HCT116 (cell line): ENCODE measurements around the gene DDN. TPM values are rescaled to one million over a fixed set of nuclear protein-coding genes. Genes with fewer than 3 reads are reported as not detected.

Experiments
- ATAC-seq: fragments of 200-7000 bp; cut with Tn5 transposase; 2 replicates; pipeline ENCODE4 v1.9.1; 2020; ENCODE audit warnings: mild to moderate bottlenecking, moderate library complexity
- BruUV-seq: library from RNA; stranded (reverse); fragments of 400-500 nt; replicated peaks from 2 replicates; lab custom pipeline; 2021; lab: Mats Ljungman, UMichigan
- CTCF ChIA-PET: fragments of 300-600 bp; sonication (Branson Sonifier 250); formaldehyde crosslinking; loops from one replicate; lab custom pipeline; 2021; ENCODE audit warnings: antibody characterized with exemption; lab: Charles Lee
- POLR2A ChIA-PET: fragments of 300-600, 350-600 bp; sonication (Branson Sonifier 250); formaldehyde crosslinking; loops from one replicate; lab custom pipeline; 2021; ENCODE audit warnings: antibody characterized with exemption; lab: Charles Lee
- RAD21 ChIA-PET, 2 experiments: fragments of 300-600 bp; sonication (Branson Sonifier 250); formaldehyde crosslinking; loops; one replicate each; lab custom pipeline; 2023; ENCODE audit warnings: low total read pairs in 2 of 2; ENCODE audit not compliant: uncharacterized antibody in 2 of 2, unreplicated experiment in 2 of 2, low non-redundant PET in 1 of 2; lab: Charles Lee
- DNase-seq: peaks from one replicate; pipeline ENCODE4 v3.0.0-alpha.2; 2010; ENCODE audit warnings: low read depth, low spot score
- H2AFZ ChIP-seq: fragments of 200-600 bp; shearing (Covaris generic), sonication (generic); 2 replicates; pipeline ENCODE4 v1.6.1; 2017; ENCODE audit warnings: low read depth, mixed run types, mixed read lengths, antibody characterized with exemption, low read length; ENCODE audit not compliant: poor library complexity, severe bottlenecking
- H3K27ac ChIP-seq: 2 replicates; pipeline ENCODE4 v1.5.1; 2012; ENCODE audit warnings: low read depth, low read length
- H3K27me3 ChIP-seq: fragments of 200-600 bp; sonication (generic); 2 replicates; pipeline ENCODE4 v1.6.1; 2016; ENCODE audit warnings: mixed run types, low read length, mixed read lengths; ENCODE audit not compliant: insufficient read depth
- H3K36me3 ChIP-seq, 2 experiments: fragments of 200-500 bp in 1 of 2; fragments of 200-600 bp in 1 of 2; sonication (Bioruptor generic) in 1 of 2; sonication (generic) in 1 of 2; 2 replicates each; pipeline versions ENCODE4 v1.5.1 to v1.6.1; 2014 to 2016; ENCODE audit warnings: low read length in 2 of 2, inconsistent platforms in 1 of 2, mixed read lengths in 1 of 2, mixed run types in 1 of 2; ENCODE audit not compliant: insufficient read depth in 2 of 2, control insufficient read depth in 1 of 2
- H3K4me1 ChIP-seq, 2 experiments: fragments of 200-600 bp in 1 of 2; sonication (generic) in 1 of 2; 2 replicates each; pipeline versions ENCODE4 v1.5.1 to v1.6.1; 2012 to 2017; ENCODE audit warnings: low read length in 2 of 2, inconsistent platforms in 1 of 2, mild to moderate bottlenecking in 1 of 2, mixed read lengths in 1 of 2, mixed run types in 1 of 2, moderate library complexity in 1 of 2; ENCODE audit not compliant: insufficient read depth in 2 of 2, control insufficient read depth in 1 of 2
- H3K4me2 ChIP-seq: fragments of 200-600 bp; sonication (generic); 2 replicates; pipeline ENCODE4 v1.6.1; 2017; ENCODE audit warnings: mixed run types, low read length, mixed read lengths
- H3K4me3 ChIP-seq, 2 experiments: fragments of 200-600 bp in 1 of 2; sonication (generic) in 1 of 2; replicated peaks in 1 of 2; 2 replicates each; pipeline ENCODE4 v1.5.1; 2011 to 2016; ENCODE audit warnings: low read length in 2 of 2, control low read depth in 1 of 2, low read depth in 1 of 2, mild to moderate bottlenecking in 1 of 2, mixed read lengths in 1 of 2, mixed run types in 1 of 2
- H3K79me2 ChIP-seq: fragments of 200-600 bp; sonication (generic); 2 replicates; pipeline ENCODE4 v1.6.1; 2017; ENCODE audit warnings: mild to moderate bottlenecking, mixed run types, low read length, moderate library complexity, mixed read lengths; ENCODE audit not compliant: insufficient read depth
- H3K9ac ChIP-seq: fragments of 200-600 bp; sonication (generic); 2 replicates; pipeline ENCODE4 v1.6.1; 2016; ENCODE audit warnings: low read length, mixed read lengths
- H3K9me2 ChIP-seq: fragments of 200-600 bp; sonication (generic), shearing (Covaris generic); 2 replicates; pipeline ENCODE4 v1.6.1; 2017; ENCODE audit warnings: mixed run types, mild to moderate bottlenecking, moderate library complexity; ENCODE audit not compliant: insufficient read depth
- H3K9me3 ChIP-seq, 2 experiments: fragments of 200-500 bp in 1 of 2; fragments of 200-600 bp in 1 of 2; sonication (Bioruptor generic) in 1 of 2; sonication (generic) in 1 of 2; 2 replicates each; pipeline ENCODE4 v1.6.1; 2014 to 2017; ENCODE audit warnings: low read length in 2 of 2, mixed read lengths in 2 of 2, inconsistent platforms in 1 of 2, low read depth in 1 of 2, mild to moderate bottlenecking in 1 of 2, mixed run types in 1 of 2, moderate library complexity in 1 of 2; ENCODE audit not compliant: control insufficient read depth in 1 of 2, insufficient read depth in 1 of 2
- H4K20me1 ChIP-seq: fragments of 200-600 bp; sonication (generic), shearing (Covaris generic); 2 replicates; pipeline ENCODE4 v1.6.1; 2017; ENCODE audit warnings: mixed run types, mild to moderate bottlenecking, moderate library complexity; ENCODE audit not compliant: insufficient read depth
- ELF1 ChIP-seq: IDR thresholded peaks from 2 replicates; pipeline ENCODE4 v1.6.1; 2012; ENCODE audit warnings: low read depth, borderline replicate concordance
- FOSL1 ChIP-seq: IDR thresholded peaks from 2 replicates; pipeline ENCODE4 v1.6.1; 2012; ENCODE audit warnings: low read depth
- RAD21 ChIP-seq: IDR thresholded peaks from 2 replicates; pipeline ENCODE4 v1.6.1; 2012; ENCODE audit warnings: low read depth, mild to moderate bottlenecking
- REST ChIP-seq: IDR thresholded peaks from 2 replicates; pipeline ENCODE4 v1.6.1; 2012; ENCODE audit warnings: low read depth
- TCF7L2 ChIP-seq: IDR thresholded peaks from 2 replicates; pipeline ENCODE4 v1.7.0; 2011; ENCODE audit warnings: borderline replicate concordance, inconsistent platforms; ENCODE audit not compliant: insufficient read depth, insufficient read length; ENCODE audit errors: extremely low read depth
- ZBTB33 ChIP-seq: IDR thresholded peaks from 2 replicates; pipeline ENCODE4 v1.6.1; 2011; ENCODE audit warnings: mild to moderate bottlenecking, low read length, moderate library complexity; ENCODE audit not compliant: insufficient replicate concordance; ENCODE audit errors: extremely low read depth
- ZNF274 ChIP-seq: fragments of 200-500 bp; sonication (Bioruptor generic); IDR thresholded peaks from 2 replicates; pipeline ENCODE4 v1.6.1; 2014; ENCODE audit warnings: mild to moderate bottlenecking, low read depth, low read length, inconsistent platforms
- intact Hi-C: fragments of 100-400 bp; cut with micrococcal nuclease; formaldehyde crosslinking; loops from 2 replicates; pipeline ENCODE4 v1.10.0; 2022
- total RNA-seq: library from RNA; stranded (reverse); gene quantifications from one replicate; pipeline ENCODE4 v1.2.1, GENCODE V29; 2021; ENCODE audit not compliant: unreplicated experiment
- TF ChIP-seq, protein P1 (sequence below), 3 experiments: fragments of 200-600 bp in 1 of 3; sonication (generic) in 1 of 3; IDR thresholded peaks in 2 of 3; conservative IDR thresholded peaks in 1 of 3; 2 replicates each; pipeline ENCODE4 v1.5.1; 2012 to 2017; ENCODE audit warnings: low read depth in 2 of 3, low read length in 2 of 3, antibody characterized with exemption in 1 of 3, borderline replicate concordance in 1 of 3, control low read depth in 1 of 3, mild to moderate bottlenecking in 1 of 3, mixed read lengths in 1 of 3, mixed run types in 1 of 3, moderate library complexity in 1 of 3; ENCODE audit not compliant: insufficient read depth in 1 of 3

Gene DDN
- total RNA-seq, 1 experiment from 2014 or later, result 8.1 TPM

DNA sequence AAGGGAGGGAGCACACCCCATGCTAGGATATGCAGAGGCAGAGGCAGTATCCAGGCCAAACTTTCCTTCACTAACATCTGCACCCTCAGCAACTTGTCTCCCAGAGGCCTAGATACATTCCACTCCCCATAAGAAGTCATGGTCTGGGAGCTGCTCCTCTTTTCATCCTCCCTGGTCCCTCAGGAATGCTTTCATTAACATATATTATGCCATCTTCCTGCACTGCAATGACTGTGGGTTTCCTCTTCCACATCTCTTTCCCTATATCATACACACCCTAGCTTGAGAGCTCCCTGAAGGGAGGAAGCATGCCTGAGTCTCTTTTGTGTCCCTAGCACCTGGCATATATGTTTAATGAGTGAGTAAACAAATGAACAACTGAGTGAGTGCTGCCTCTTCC lies 8.6 kb downstream of the DDN start:
- H3K9ac ChIP-seq, result no peak overlapping the region
- DNase-seq (no peak), ATAC-seq (no peak)
- ChIA-PET POLR2A (no interaction called here), RAD21 (no interaction called here), CTCF (interaction anchor here (1.4 kb wide), 1 partner anchor 137 kb away, joined by 4 read pairs; no protein-coding TSS in a partner anchor)
- no peak overlapping the region for H3K4me3 ChIP-seq
- no peaks in the 10 kb centered on the region for H3K27me3 ChIP-seq
- H3K27ac ChIP-seq, result no peak overlapping the region
- TF ChIP-seq RAD21 (no peak), FOSL1 (no peak), ZNF274 (no peak), ELF1 (no peak), ZBTB33 (no peak)
- H3K36me3 ChIP-seq, result no peaks in the 10 kb centered on the region
- no TSS peak for BruUV-seq
- no peak overlapping the region for H2AFZ ChIP-seq
- H3K9me2 ChIP-seq, result no peaks in the 10 kb centered on the region
- no peaks in the 10 kb centered on the region for H3K9me3 ChIP-seq
- H4K20me1 ChIP-seq, result no peaks in the 10 kb centered on the region
- peaks cover 0 to 21% of the 10 kb centered on the region in 2 experiments; a peak in 3 of 4 replicates for H3K4me1 ChIP-seq
- no peak overlapping the region for H3K4me2 ChIP-seq
- H3K79me2 ChIP-seq, result no peaks in the 10 kb centered on the region
- intact Hi-C loops, result no loop called here

DNA sequence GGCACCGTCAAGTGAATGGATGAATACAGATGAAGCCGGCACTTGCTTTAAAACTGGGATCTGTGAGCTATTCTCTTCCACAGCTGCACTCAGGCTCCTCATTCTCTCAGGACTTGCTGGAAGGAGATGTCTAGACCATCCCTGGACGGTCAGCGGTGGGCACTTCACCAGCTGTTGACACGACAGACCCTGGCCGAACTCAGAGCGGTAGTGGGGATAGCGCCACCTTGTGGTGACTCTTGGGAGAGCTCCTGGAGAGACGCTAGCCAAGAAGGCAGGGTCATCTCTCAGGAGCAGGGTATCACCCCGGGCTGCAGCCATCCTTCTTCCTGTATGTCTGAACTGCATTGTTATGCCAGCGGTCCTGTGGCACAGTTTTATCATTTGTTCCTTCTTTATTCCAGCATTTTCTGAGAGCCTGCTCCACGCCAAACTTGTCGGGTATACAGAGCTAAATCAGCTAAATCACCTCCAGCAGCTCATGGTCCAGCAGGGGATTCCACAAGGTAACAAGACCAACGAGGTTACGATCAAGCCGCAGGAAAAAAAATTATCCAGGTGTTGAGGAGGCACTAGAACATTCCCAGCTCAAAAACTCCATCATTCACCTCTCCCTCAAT lies 11.0 kb downstream of the DDN start:
- Histone ChIP-seq H3K4me3 (no peak overlapping the region), H4K20me1 (no peaks in the 10 kb centered on the region), H3K9ac (no peak overlapping the region), H3K4me2 (peak overlapping the region; percentile 35), H3K36me3 (no peaks in the 10 kb centered on the region), H3K27ac (no peak overlapping the region), H3K27me3 (0 out of 2 replicates have a peak, but pooled peaks cover 5% of the 10 kb centered on the region), H3K4me1 (peaks cover 0 to 14% of the 10 kb centered on the region in 2 experiments; a peak in 3 of 4 replicates), H3K9me2 (no peaks in the 10 kb centered on the region), H3K79me2 (no peaks in the 10 kb centered on the region), H2AFZ (peak overlapping the region; percentile 39), H3K9me3 (no peaks in the 10 kb centered on the region)
- no TSS peak for BruUV-seq
- no peak for TF ChIP-seq REST
- TF ChIP-seq TCF7L2, result no peak
- TF ChIP-seq RAD21, result peak; percentile 48
- TF ChIP-seq, protein P1, sequence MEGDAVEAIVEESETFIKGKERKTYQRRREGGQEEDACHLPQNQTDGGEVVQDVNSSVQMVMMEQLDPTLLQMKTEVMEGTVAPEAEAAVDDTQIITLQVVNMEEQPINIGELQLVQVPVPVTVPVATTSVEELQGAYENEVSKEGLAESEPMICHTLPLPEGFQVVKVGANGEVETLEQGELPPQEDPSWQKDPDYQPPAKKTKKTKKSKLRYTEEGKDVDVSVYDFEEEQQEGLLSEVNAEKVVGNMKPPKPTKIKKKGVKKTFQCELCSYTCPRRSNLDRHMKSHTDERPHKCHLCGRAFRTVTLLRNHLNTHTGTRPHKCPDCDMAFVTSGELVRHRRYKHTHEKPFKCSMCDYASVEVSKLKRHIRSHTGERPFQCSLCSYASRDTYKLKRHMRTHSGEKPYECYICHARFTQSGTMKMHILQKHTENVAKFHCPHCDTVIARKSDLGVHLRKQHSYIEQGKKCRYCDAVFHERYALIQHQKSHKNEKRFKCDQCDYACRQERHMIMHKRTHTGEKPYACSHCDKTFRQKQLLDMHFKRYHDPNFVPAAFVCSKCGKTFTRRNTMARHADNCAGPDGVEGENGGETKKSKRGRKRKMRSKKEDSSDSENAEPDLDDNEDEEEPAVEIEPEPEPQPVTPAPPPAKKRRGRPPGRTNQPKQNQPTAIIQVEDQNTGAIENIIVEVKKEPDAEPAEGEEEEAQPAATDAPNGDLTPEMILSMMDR (IDR thresholded peaks at IDR 0.05 in 2 of 3, conservative IDR thresholded peaks at IDR 0.05 in 1 of 3; ENCODE audit: borderline replicate concordance in 1 of 3, insufficient read depth in 1 of 3, low read depth in 2 of 3, low read length in 2 of 3), result peak; percentile 58 to 95 (median 95); a peak in 5 of 6 replicates
- ATAC-seq, result peak; percentile 92
- no peak for DNase-seq
- ChIA-PET RAD21 (interaction anchor here (1.0 to 1.6 kb wide), 4 partner anchors 31 to 173 kb away, joined by 3 to 7 read pairs (median 4); partner anchors contain the start of gene ARF3 (in 1 of the 2)), CTCF (interaction anchor here (0.6 to 2.4 kb wide), 27 partner anchors 8 to 237 kb away, joined by 3 to 47 read pairs (median 4); partner anchors contain the start of genes ARF3, CACNB3, DDN and DDX23), POLR2A (interaction anchor here (0.6 to 1.3 kb wide), 4 partner anchors 10 to 135 kb away, joined by 3 to 5 read pairs (median 3); partner anchors contain the start of gene WNT1)
- intact Hi-C loops, result no loop called here
